Measurements from ENCODE around the gene N4BP2L2.

The N4BP2L2 gene

DNA sequence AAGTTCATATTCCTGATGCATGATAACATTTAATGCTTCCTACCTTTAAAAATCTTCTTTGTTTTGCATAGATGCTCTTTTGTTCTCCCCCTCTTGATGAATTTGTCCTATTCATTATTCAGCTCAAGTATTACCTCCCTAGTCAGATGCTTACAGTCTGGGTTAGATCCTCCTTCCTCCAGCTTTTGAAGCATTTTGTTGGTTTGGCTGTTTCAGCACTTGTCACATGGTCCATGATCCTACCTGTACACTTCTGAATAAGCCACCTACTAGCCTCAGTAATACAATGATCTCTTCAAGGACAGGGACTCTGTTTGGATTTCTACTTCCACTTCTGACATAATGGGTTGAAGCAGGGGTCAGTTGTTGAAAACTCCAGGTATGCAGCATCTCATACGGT is 148.1 kb downstream of the N4BP2L2 start:
- TF ChIP-seq, protein P1, sequence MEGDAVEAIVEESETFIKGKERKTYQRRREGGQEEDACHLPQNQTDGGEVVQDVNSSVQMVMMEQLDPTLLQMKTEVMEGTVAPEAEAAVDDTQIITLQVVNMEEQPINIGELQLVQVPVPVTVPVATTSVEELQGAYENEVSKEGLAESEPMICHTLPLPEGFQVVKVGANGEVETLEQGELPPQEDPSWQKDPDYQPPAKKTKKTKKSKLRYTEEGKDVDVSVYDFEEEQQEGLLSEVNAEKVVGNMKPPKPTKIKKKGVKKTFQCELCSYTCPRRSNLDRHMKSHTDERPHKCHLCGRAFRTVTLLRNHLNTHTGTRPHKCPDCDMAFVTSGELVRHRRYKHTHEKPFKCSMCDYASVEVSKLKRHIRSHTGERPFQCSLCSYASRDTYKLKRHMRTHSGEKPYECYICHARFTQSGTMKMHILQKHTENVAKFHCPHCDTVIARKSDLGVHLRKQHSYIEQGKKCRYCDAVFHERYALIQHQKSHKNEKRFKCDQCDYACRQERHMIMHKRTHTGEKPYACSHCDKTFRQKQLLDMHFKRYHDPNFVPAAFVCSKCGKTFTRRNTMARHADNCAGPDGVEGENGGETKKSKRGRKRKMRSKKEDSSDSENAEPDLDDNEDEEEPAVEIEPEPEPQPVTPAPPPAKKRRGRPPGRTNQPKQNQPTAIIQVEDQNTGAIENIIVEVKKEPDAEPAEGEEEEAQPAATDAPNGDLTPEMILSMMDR (IDR thresholded peaks at IDR 0.05; ENCODE audit: low read depth, low read length), result no peak
- no peak overlapping the region for H3K4me3 ChIP-seq (ENCODE audit: low read depth, low read length)

DNA sequence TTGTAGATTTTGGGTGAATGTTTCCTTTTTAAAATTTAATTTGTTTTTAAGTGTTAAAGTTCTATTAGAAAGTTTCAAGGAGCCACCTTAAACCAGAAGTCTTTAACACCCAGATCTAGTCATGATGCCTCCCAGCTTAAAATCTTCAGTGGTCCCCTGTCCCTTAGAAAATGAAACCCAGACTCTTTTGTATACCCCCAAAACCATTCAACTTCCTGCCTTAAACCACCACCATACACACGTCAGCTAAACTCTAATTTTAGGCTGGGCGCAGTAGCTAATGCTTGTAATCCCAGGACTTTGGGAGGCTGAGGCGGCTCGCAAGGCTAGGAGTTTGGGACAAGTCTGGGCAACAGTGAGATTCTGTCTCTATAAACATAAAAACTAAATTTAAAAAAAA is 148.5 kb downstream of the N4BP2L2 start:
- TF ChIP-seq, protein P1 (IDR thresholded peaks at IDR 0.05; ENCODE audit: low read depth, low read length), result no peak
- no peak overlapping the region for H3K4me3 ChIP-seq (ENCODE audit: low read depth, low read length)

DNA sequence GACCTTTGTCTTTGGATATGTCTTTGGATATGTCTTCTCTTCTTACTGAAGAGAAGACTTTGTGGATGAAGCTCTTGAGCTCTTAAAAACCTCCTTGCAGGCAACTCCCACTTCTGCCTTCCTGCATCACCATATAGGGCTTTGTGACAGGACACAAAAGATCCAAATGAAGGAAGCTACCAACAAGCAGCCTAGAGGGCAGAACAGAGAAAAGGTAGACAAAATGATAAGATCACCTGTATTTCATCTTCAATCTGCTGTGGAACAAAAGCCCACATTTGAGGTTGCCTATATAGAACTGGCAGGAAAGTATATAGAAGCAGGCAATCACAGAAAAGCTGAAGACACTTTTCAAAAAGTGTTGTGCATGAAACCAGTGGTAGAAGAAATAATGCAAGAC is 153.2 kb downstream of the N4BP2L2 start:
- TF ChIP-seq, protein P1 (IDR thresholded peaks at IDR 0.05; ENCODE audit: low read depth, low read length), result no peak
- no peak overlapping the region for H3K4me3 ChIP-seq (ENCODE audit: low read depth, low read length)

DNA sequence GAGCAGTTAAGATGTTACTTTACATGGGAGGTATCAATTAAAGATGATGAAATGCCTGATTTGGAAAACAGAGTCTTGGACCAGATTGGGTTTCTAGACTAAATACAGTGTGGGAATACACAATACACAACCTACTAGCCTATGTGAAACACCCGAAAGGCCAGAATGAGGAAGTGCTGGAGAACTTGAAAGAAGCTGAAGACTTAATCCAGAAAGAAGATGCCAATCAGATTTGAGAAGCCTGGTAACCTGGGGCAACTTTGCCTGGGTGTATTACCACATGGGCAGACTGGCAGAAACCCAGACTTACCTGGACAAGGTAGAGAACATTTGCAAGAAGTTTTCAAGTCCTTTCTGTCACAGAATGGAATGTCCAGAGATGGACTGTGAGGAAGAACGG is 153.9 kb downstream of the N4BP2L2 start:
- no peak overlapping the region for H3K4me3 ChIP-seq (ENCODE audit: low read depth, low read length)
- TF ChIP-seq, protein P1 (IDR thresholded peaks at IDR 0.05; ENCODE audit: low read depth, low read length), result no peak

DNA sequence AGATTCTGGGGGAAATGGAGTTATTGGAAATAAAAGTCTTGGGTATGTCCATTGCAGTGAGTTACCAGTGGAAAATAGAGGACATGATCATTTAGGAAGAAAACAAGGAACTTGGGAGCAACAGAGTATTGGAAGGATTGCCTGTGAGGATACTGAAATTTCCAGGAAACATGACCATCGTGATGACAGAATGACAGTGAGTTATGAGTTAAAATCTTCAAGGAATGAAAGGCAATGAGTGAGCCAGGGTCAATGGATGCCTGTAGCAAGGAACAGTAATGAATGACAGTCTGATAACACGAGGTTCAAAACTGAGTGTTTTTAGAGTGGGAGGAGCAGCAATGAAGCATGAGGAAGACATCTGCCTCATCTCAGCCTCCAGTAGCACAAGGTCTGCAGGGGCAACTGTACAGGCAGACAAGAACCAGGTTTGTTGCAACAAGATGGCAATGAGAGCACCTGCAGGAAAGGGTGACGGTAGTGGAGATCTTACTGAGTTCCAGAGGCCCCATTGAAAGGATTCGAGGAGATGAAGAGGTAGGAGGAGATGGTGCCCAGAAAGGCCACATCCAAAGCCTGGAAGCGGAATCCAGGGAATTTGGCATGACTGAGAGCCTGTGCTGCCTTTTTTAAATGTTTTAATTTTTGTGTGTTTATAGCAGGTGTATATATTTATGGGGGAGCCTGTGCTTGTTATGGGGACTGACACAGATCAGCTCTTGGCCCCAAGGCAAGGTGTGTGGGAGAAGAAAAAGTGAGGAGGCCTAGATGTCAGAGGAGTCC is 154.6 kb downstream of the N4BP2L2 start:
- TF ChIP-seq, protein P1 (IDR thresholded peaks at IDR 0.05; ENCODE audit: low read depth, low read length), result no peak
- no peak overlapping the region for H3K4me3 ChIP-seq (ENCODE audit: low read depth, low read length)
